Breast epithelium (tissue), 4 donors: ENCODE data around the gene ARHGAP21. TPM values are rescaled to one million over a fixed set of nuclear protein-coding genes. Genes with fewer than 3 reads are reported as not detected.
"Not testable (repeated sequence)": the region's sequence is repeated elsewhere in the genome, so short reads cannot be mapped to it uniquely, and the experiment has no call there.

Experiments
- DNase-seq, 2 donors: peaks; one replicate each; pipeline ENCODE4 v3.0.0-alpha.2; 2019; ENCODE audit warnings: low spot score in 2 of 2
- H3K27ac ChIP-seq, 2 donors: fragments of 200-600 bp; sonication (generic) in 1 of 2; one replicate each; pipeline ENCODE4 v1.5.1; 2016 to 2019; ENCODE audit warnings: mild to moderate bottlenecking in 1 of 2
- H3K27me3 ChIP-seq, 2 donors: fragments of 200-600 bp; sonication (generic) in 1 of 2; one replicate each; pipeline versions ENCODE4 v1.5.1 to v1.6.0; 2017 to 2019; ENCODE audit warnings: control low read depth in 1 of 2, mild to moderate bottlenecking in 1 of 2
- H3K36me3 ChIP-seq: fragments of 200-600 bp; one replicate; pipeline ENCODE4 v1.5.1; 2019
- H3K4me1 ChIP-seq, 2 donors: fragments of 200-600 bp; sonication (generic); one replicate each; pipeline ENCODE4 v1.5.1; 2016 to 2019; ENCODE audit warnings: control low read depth in 1 of 2
- H3K4me3 ChIP-seq, 3 donors: fragments of 200-600 bp; sonication (generic); 1 replicate in 2 of 3; 2 replicates in 1 of 3; pipeline ENCODE4 v1.5.1; 2016 to 2019; ENCODE audit warnings: mild to moderate bottlenecking in 3 of 3, moderate library complexity in 2 of 3
- H3K9me3 ChIP-seq, 2 donors: fragments of 200-600 bp; sonication (generic) in 1 of 2; one replicate each; pipeline ENCODE4 v1.5.1; 2016 to 2019; ENCODE audit warnings: control low read depth in 1 of 2
- POLR2A ChIP-seq: fragments of 450-650 bp; IDR thresholded peaks from one replicate; pipeline ENCODE4 v1.6.1; 2016; ENCODE audit warnings: antibody characterized with exemption, mild to moderate bottlenecking, moderate library complexity
- POLR2AphosphoS5 ChIP-seq, 3 donors: sonication (generic); formaldehyde crosslinking; IDR thresholded peaks; one replicate each; pipeline ENCODE4 v1.6.1; 2017; ENCODE audit warnings: antibody characterized with exemption in 3 of 3
- intact Hi-C: fragments of 100-400 bp; cut with DNase I; formaldehyde crosslinking; loops from one replicate; pipeline ENCODE4 v1.15.1; 2023; ENCODE audit warnings: low total_unique reads
- total RNA-seq, 3 donors: library from RNA; depleted of rRNA; stranded (reverse); fragments of >200 nt; gene quantifications; one replicate each; pipeline ENCODE4 v1.1.0, GENCODE V29; 2016
- TF ChIP-seq, protein P1 (sequence below), 3 donors: fragments of 450-650 bp; IDR thresholded peaks; one replicate each; pipeline ENCODE4 v1.5.1; 2016 to 2017; ENCODE audit warnings: antibody characterized with exemption in 3 of 3, mild to moderate bottlenecking in 3 of 3, moderate library complexity in 3 of 3

Gene ARHGAP21
- 100 to 1,000 TPM in 2 of 3 donors, 10 to 100 TPM in 1; 67.5 to 203 (median 105) TPM for total RNA-seq

DNA sequence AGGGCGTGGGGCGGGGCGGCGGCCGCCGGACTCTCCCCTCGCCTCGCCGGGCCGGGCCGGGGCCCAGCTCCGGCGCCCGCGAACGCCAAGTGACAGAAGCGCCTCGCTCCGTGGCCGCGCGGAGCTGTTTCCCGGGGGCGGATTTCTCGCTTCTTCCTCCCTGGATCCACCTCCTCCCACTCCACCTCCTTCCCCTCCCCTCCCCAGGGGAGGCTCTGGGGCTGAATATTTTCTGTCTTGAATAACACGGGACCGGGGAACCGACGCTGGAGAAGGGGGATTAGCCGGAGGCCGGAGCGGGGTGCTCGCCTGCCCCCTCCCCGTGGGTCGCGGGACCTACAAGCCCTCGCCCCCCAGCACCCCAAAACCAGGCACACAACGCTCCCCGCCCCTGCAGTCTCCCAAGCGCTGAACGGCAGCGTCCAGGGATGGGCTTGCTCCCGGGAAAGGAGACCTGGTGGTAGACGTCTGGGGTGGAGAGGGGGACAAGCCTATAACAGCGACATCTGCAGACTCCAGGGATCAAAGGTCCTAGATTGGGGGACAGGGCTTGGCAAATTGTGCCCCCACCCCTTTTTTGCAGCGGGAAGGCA lies at the start of gene ARHGAP21:
Gene ARHGAP21, minus strand, starts transcription at position 100 of the 593 bp plus-strand sequence. CDS start 1,988 bp downstream, outside the sequence.
- H3K9me3 ChIP-seq, result no peaks in the 10 kb centered on the region
- DNase-seq, result peak; percentile 49 to 64
- peak within 1 kb of the TSS; percentile 69 to 82 (median 70) for H3K4me3 ChIP-seq
- TF ChIP-seq POLR2AphosphoS5 (IDR thresholded peaks at IDR 0.05), result peak in 2 of 3 donors; percentile 10
- TF ChIP-seq POLR2A, result no peak
- intact Hi-C loops, result loop anchor here (5.0 kb wide), 2 partner anchors 257 to 293 kb away; partner anchors contain the start of genes ENKUR and THNSL1
- H3K27ac ChIP-seq, result peak within 1 kb of the TSS; percentile 95 to 98
- no peaks in the 10 kb centered on the region for H3K4me1 ChIP-seq
- H3K36me3 ChIP-seq, result no peaks in the 10 kb centered on the region
- H3K27me3 ChIP-seq, result no peaks in the 10 kb centered on the region

DNA sequence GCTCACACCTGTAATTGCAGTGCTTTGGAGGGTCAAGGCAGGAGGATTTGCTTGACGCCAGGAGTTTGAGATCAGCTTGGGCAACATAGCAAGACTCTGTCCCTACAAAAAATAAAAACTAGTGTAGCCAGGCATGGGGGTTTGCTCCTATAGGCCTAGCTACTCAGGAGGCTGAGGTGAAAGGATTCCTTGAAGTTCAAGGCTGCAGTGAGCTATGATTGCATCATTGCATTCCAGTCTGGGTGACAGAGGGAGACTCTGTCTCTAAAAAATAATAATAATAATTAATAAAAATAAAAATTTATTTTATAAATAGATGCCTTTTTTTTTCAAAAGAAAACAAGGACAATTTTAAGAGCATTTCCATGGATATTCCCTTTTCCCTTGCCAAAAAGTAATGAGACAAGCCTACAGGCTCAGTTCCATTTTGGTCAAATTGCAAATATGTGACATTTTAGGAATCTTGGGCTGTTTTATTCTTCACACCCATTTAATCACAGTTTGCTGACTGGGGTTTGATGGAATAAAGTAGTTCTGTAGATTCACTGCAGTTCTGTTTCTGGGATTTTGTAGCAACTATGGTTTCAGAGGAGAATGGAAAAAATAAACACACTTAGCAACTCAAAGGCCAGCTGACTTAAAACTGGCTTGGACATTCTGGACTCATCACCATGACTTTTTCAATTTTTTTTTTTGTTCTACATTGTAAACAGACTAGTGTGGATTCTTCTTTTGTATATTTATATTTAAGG lies 48.4 kb upstream of the ARHGAP21 start:
- DNase-seq, result no peak
- intact Hi-C loops, result no loop called here
- H3K36me3 ChIP-seq, result no peaks in the 10 kb centered on the region
- no peak overlapping the region for H3K4me3 ChIP-seq
- TF ChIP-seq POLR2A, result no peak
- TF ChIP-seq, protein P1, sequence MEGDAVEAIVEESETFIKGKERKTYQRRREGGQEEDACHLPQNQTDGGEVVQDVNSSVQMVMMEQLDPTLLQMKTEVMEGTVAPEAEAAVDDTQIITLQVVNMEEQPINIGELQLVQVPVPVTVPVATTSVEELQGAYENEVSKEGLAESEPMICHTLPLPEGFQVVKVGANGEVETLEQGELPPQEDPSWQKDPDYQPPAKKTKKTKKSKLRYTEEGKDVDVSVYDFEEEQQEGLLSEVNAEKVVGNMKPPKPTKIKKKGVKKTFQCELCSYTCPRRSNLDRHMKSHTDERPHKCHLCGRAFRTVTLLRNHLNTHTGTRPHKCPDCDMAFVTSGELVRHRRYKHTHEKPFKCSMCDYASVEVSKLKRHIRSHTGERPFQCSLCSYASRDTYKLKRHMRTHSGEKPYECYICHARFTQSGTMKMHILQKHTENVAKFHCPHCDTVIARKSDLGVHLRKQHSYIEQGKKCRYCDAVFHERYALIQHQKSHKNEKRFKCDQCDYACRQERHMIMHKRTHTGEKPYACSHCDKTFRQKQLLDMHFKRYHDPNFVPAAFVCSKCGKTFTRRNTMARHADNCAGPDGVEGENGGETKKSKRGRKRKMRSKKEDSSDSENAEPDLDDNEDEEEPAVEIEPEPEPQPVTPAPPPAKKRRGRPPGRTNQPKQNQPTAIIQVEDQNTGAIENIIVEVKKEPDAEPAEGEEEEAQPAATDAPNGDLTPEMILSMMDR (IDR thresholded peaks at IDR 0.05), result no peak
- TF ChIP-seq POLR2AphosphoS5 (IDR thresholded peaks at IDR 0.05), result peak in 1 of 3 donors; percentile 42
- H3K9me3 ChIP-seq, result no peaks in the 10 kb centered on the region
- H3K27ac ChIP-seq, result no peak overlapping the region
- no peaks in the 10 kb centered on the region for H3K27me3 ChIP-seq
- H3K4me1 ChIP-seq, result no peaks in the 10 kb centered on the region

DNA sequence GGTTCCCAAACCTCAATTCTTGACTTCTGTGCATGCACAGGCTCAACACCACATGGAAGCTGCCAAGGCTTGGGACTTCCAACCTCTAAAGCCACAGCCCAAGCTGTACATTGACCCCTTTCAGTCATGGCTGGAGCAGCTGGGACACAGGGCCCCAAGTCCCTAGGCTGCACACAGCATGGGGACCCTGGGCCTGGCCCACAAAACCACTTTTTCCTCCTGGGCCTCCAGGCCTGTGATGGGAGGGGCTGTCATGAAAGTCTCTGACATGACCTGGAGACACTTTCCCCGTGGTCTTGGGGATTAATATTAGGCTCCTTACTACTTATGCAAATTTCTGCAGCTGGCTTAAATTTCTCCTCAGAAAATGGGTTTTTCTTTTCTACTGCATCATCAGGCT lies 41.3 kb upstream of the ARHGAP21 start:
- intact Hi-C loops, result not testable (repeated sequence)

DNA sequence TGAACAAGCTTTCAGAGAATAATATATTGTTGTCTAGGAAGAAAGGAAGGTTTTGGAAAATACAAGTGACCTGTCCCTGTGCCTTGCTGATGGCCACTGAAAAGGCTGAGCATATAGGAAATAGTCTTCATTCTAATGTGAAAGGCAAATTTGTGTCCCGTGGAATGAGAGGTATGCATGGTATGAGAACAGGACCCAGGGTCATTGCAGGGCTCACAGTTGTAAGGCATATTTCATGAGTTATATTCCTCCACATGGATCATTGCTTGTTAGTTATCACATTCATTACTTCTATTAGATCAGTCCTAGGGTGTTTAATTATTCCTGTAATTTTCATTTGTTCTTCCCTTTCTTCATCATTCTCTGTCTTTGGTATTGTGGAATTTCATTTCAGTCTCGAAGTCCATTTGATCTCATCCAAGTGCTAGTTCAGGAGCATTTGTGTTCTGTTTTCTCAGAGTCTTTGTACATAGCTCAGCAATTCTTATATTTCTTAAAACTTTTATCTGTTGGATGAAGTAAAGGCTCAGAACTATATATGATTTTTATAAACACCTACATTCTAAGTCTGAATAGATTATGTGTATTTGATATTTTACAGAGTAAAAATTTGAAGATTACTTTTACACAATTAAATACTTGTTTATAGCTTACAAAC lies 39.4 kb upstream of the ARHGAP21 start:
- intact Hi-C loops, result no loop called here
- H3K4me3 ChIP-seq, result no peak overlapping the region
- no peaks in the 10 kb centered on the region for H3K36me3 ChIP-seq
- H3K27ac ChIP-seq, result no peak overlapping the region
- no peaks in the 10 kb centered on the region for H3K4me1 ChIP-seq
- DNase-seq, result no peak
- H3K9me3 ChIP-seq, result no peaks in the 10 kb centered on the region
- H3K27me3 ChIP-seq, result no peaks in the 10 kb centered on the region
- no peak for TF ChIP-seq POLR2A
- TF ChIP-seq POLR2AphosphoS5 (IDR thresholded peaks at IDR 0.05), result no peak
- TF ChIP-seq, protein P1 (IDR thresholded peaks at IDR 0.05), result no peak

More for the DNA sequence above, 41.3 kb upstream of the ARHGAP21 start:
- not testable (repeated sequence) for H3K36me3 ChIP-seq, H3K4me3 ChIP-seq, DNase-seq, H3K4me1 ChIP-seq, H3K9me3 ChIP-seq, H3K27me3 ChIP-seq, H3K27ac ChIP-seq

DNA sequence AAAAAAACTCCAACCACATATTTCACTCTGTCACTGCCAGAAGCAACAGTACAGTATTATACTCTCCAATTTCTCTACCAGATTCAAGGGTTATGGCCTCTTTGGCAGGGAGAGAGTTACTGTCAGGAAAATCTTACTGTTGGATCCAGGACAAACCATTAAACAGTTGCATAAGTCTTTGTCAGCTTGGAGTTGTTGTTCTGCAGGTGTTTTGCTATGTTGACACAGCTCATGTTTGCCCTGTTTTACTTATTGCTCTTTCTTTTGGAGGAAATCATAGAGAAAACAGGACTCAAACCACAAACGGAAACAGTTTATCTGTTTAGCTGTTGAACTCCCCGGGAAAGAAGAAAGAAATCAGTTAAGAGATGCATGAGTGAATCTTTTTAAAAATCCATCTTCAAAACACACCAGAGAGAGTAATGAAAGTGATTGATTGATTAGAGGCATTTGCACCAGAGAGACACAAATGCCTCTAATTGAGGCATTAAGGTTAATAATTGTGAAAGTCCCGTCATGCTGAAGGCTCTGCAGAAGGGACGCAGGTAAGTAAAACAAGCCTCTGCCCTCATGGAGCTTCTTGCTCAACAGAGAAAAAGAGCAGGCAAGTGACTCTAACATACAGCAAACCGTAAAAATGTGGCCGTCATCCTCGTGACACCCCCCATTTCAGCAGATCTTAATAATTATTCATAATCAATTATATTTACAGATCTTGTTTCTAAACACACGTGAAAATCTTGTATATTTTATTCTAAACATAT lies 38.7 kb upstream of the ARHGAP21 start:
- H3K9me3 ChIP-seq, result no peaks in the 10 kb centered on the region
- no peak overlapping the region for H3K4me3 ChIP-seq
- intact Hi-C loops, result no loop called here
- no peak for TF ChIP-seq POLR2AphosphoS5 (IDR thresholded peaks at IDR 0.05)
- TF ChIP-seq, protein P1 (IDR thresholded peaks at IDR 0.05), result no peak
- no peak for TF ChIP-seq POLR2A
- no peaks in the 10 kb centered on the region for H3K27me3 ChIP-seq
- DNase-seq, result no peak
- H3K4me1 ChIP-seq, result no peaks in the 10 kb centered on the region
- H3K27ac ChIP-seq, result no peak overlapping the region
- H3K36me3 ChIP-seq, result no peaks in the 10 kb centered on the region
